ENCODE results near the gene CFAP299. TPM values are rescaled to one million over a fixed set of nuclear protein-coding genes. Genes with fewer than 3 reads are reported as not detected.

The CFAP299 gene
- total RNA-seq, 3 donors from 2014 or later: under 0.01 to 0.15 TPM; not detected in 1

- no peak for DNase-seq (ENCODE audit: low spot score in 2 of 2)
- Histone ChIP-seq H3K4me3 (no peak overlapping the region), H3K9me3 (no peaks in the 10 kb centered on the region), H3K27me3 (no peaks in the 10 kb centered on the region), H3K4me1 (no peaks in the 10 kb centered on the region), H3K36me3 (no peaks in the 10 kb centered on the region), H3K27ac (no peak overlapping the region)
- no peak for TF ChIP-seq POLR2AphosphoS5 (IDR thresholded peaks at IDR 0.05)
- no peak for TF ChIP-seq POLR2A (IDR thresholded peaks at IDR 0.05)
- TF ChIP-seq CTCF (IDR thresholded peaks at IDR 0.05): no peak
- intact Hi-C loops (cut with DNase I; ENCODE audit: low total_unique reads): no loop called here
Measured at GRCh38 chr4:80956421-80956820, 620.9 kb downstream of the CFAP299 start.

GRCh38 chr4:80963051-80963450, 627.5 kb downstream of the CFAP299 start:
- intact Hi-C loops (cut with DNase I; ENCODE audit: low total_unique reads): no loop called here
- Histone ChIP-seq H3K27ac (no peak overlapping the region), H3K4me1 (no peaks in the 10 kb centered on the region), H3K27me3 (no peaks in the 10 kb centered on the region), H3K4me3 (no peak overlapping the region), H3K36me3 (no peaks in the 10 kb centered on the region), H3K9me3 (no peaks in the 10 kb centered on the region)
- no peak for DNase-seq (ENCODE audit: low spot score in 2 of 2)
- TF ChIP-seq POLR2AphosphoS5 (IDR thresholded peaks at IDR 0.05): no peak
- TF ChIP-seq CTCF (IDR thresholded peaks at IDR 0.05): no peak
- no peak for TF ChIP-seq POLR2A (IDR thresholded peaks at IDR 0.05)

GRCh38 chr4:80967346-80967745, 631.8 kb downstream of the CFAP299 start:
- Histone ChIP-seq H3K27ac (no peak overlapping the region), H3K9me3 (no peaks in the 10 kb centered on the region), H3K4me1 (no peaks in the 10 kb centered on the region), H3K36me3 (no peaks in the 10 kb centered on the region), H3K27me3 (no peaks in the 10 kb centered on the region), H3K4me3 (no peak overlapping the region)
- intact Hi-C loops (cut with DNase I; ENCODE audit: low total_unique reads): no loop called here
- TF ChIP-seq CTCF (IDR thresholded peaks at IDR 0.05) (no peak), POLR2A (IDR thresholded peaks at IDR 0.05) (no peak), POLR2AphosphoS5 (IDR thresholded peaks at IDR 0.05) (no peak)
- DNase-seq (ENCODE audit: low spot score in 2 of 2): no peak

- H3K4me3 ChIP-seq: no peak overlapping the region
- no peaks in the 10 kb centered on the region for H3K9me3 ChIP-seq
- no peaks in the 10 kb centered on the region for H3K27me3 ChIP-seq
- H3K36me3 ChIP-seq: no peaks in the 10 kb centered on the region
- TF ChIP-seq CTCF (IDR thresholded peaks at IDR 0.05): no peak
- TF ChIP-seq POLR2AphosphoS5 (IDR thresholded peaks at IDR 0.05): no peak
- no peak for TF ChIP-seq POLR2A (IDR thresholded peaks at IDR 0.05)
- intact Hi-C loops (cut with DNase I; ENCODE audit: low total_unique reads): no loop called here
- DNase-seq (ENCODE audit: low spot score in 2 of 2): no peak
- H3K4me1 ChIP-seq: no peaks in the 10 kb centered on the region
- H3K27ac ChIP-seq: no peak overlapping the region
Measured at GRCh38 chr4:80980239-80980638, 644.7 kb downstream of the CFAP299 start.

GRCh38 chr4:80986011-80986410, 650.5 kb downstream of the CFAP299 start:
- no peak overlapping the region for H3K4me3 ChIP-seq
- H3K27me3 ChIP-seq: no peaks in the 10 kb centered on the region
- DNase-seq (ENCODE audit: low spot score in 2 of 2): no peak
- no peak overlapping the region for H3K27ac ChIP-seq
- H3K9me3 ChIP-seq: no peaks in the 10 kb centered on the region
- H3K4me1 ChIP-seq: no peaks in the 10 kb centered on the region
- no peak for TF ChIP-seq CTCF (IDR thresholded peaks at IDR 0.05)
- no peak for TF ChIP-seq POLR2A (IDR thresholded peaks at IDR 0.05)
- no peak for TF ChIP-seq POLR2AphosphoS5 (IDR thresholded peaks at IDR 0.05)
- H3K36me3 ChIP-seq: no peaks in the 10 kb centered on the region
- intact Hi-C loops (cut with DNase I; ENCODE audit: low total_unique reads): no loop called here
